ENCODE results near the gene CYP27B1. TPM values are rescaled to one million over a fixed set of nuclear protein-coding genes. Genes with fewer than 3 reads are reported as not detected.

The CYP27B1 gene
- total RNA-seq, 1 experiment from 2014 or later: 4.7 TPM

- intact Hi-C loops (cut with micrococcal nuclease; ENCODE audit: unreplicated experiment): no loop called here
- BruUV-seq (replicated peaks): no TSS peak
- no peaks in the 10 kb centered on the region for H3K9me3 ChIP-seq (ENCODE audit: low read depth, low read length, poor library complexity, severe bottlenecking)
- CTCF ChIA-PET: no interaction called here
- TF ChIP-seq EZH2 (IDR thresholded peaks at IDR 0.05; ENCODE audit: borderline replicate concordance, low read depth, low read length, poor library complexity, severe bottlenecking) (no peak), CTCF (conservative IDR thresholded peaks at IDR 0.05; ENCODE audit: low read depth, low read length) (no peak)
- H3K36me3 ChIP-seq (ENCODE audit: insufficient read depth, low read length, poor library complexity, severe bottlenecking): peaks cover 29% of the 10 kb centered on the region
- no peak for DNase-seq (ENCODE audit: low spot score)
- peak overlapping the region; percentile 87 for H3K4me3 ChIP-seq (ENCODE audit: low read depth, low read length, poor library complexity, severe bottlenecking)
- POLR2A ChIA-PET (ENCODE audit: low non-redundant PET): no interaction called here
- H3K27ac ChIP-seq (ENCODE audit: low read depth, low read length, poor library complexity, severe bottlenecking): peak overlapping the region; percentile 12
- no peaks in the 10 kb centered on the region for H3K27me3 ChIP-seq (replicated peaks; ENCODE audit: insufficient read depth, low read depth, low read length, poor library complexity)
- H3K4me1 ChIP-seq (ENCODE audit: insufficient read depth, low read length, poor library complexity, severe bottlenecking): peaks cover 33% of the 10 kb centered on the region
Observed at GRCh38 chr12:57752668-57753000, 14.2 kb downstream of the CYP27B1 start.

- CTCF ChIA-PET: interaction anchor here (0.6 kb wide), 1 partner anchor 55 kb away, joined by 3 read pairs; no protein-coding TSS in a partner anchor
- H3K4me1 ChIP-seq (ENCODE audit: insufficient read depth, low read length, poor library complexity, severe bottlenecking): peaks cover 33% of the 10 kb centered on the region
- POLR2A ChIA-PET (ENCODE audit: low non-redundant PET): no interaction called here
- peaks cover 35% of the 10 kb centered on the region for H3K36me3 ChIP-seq (ENCODE audit: insufficient read depth, low read length, poor library complexity, severe bottlenecking)
- peak within 1 kb of the TSS; percentile 87 for H3K4me3 ChIP-seq (ENCODE audit: low read depth, low read length, poor library complexity, severe bottlenecking)
- H3K27ac ChIP-seq (ENCODE audit: low read depth, low read length, poor library complexity, severe bottlenecking): peak within 1 kb of the TSS; percentile 93
- H3K27me3 ChIP-seq (replicated peaks; ENCODE audit: insufficient read depth, low read depth, low read length, poor library complexity): no peaks in the 10 kb centered on the region
- no peak for TF ChIP-seq CTCF (conservative IDR thresholded peaks at IDR 0.05; ENCODE audit: low read depth, low read length)
- no peak for TF ChIP-seq EZH2 (IDR thresholded peaks at IDR 0.05; ENCODE audit: borderline replicate concordance, low read depth, low read length, poor library complexity, severe bottlenecking)
- no peaks in the 10 kb centered on the region for H3K9me3 ChIP-seq (ENCODE audit: low read depth, low read length, poor library complexity, severe bottlenecking)
- BruUV-seq (replicated peaks): TSS peak; percentile 75
- peak; percentile 100 for DNase-seq (ENCODE audit: low spot score)
- intact Hi-C loops (cut with micrococcal nuclease; ENCODE audit: unreplicated experiment): no loop called here
Observed at GRCh38 chr12:57751788-57752667, 14.8 kb downstream of the CYP27B1 start, which contains the start of gene CDK4. Gene CDK4 (minus strand): TSS chr12:57752310. CDS start chr12:57751717, 593 bp downstream.

GRCh38 chr12:57751432-57751787 lies 15.5 kb downstream of the CYP27B1 start:
- H3K36me3 ChIP-seq (ENCODE audit: insufficient read depth, low read length, poor library complexity, severe bottlenecking): peaks cover 41% of the 10 kb centered on the region
- no peaks in the 10 kb centered on the region for H3K9me3 ChIP-seq (ENCODE audit: low read depth, low read length, poor library complexity, severe bottlenecking)
- TF ChIP-seq CTCF (conservative IDR thresholded peaks at IDR 0.05; ENCODE audit: low read depth, low read length): no peak
- no peak for TF ChIP-seq EZH2 (IDR thresholded peaks at IDR 0.05; ENCODE audit: borderline replicate concordance, low read depth, low read length, poor library complexity, severe bottlenecking)
- CTCF ChIA-PET: no interaction called here
- H3K4me1 ChIP-seq (ENCODE audit: insufficient read depth, low read length, poor library complexity, severe bottlenecking): peaks cover 31% of the 10 kb centered on the region
- intact Hi-C loops (cut with micrococcal nuclease; ENCODE audit: unreplicated experiment): no loop called here
- POLR2A ChIA-PET (ENCODE audit: low non-redundant PET): no interaction called here
- no TSS peak for BruUV-seq (replicated peaks)
- no peak for DNase-seq (ENCODE audit: low spot score)
- peak overlapping the region; percentile 87 for H3K4me3 ChIP-seq (ENCODE audit: low read depth, low read length, poor library complexity, severe bottlenecking)
- peak overlapping the region; percentile 93 for H3K27ac ChIP-seq (ENCODE audit: low read depth, low read length, poor library complexity, severe bottlenecking)
- H3K27me3 ChIP-seq (replicated peaks; ENCODE audit: insufficient read depth, low read depth, low read length, poor library complexity): no peaks in the 10 kb centered on the region
